Ecto neural progenitor cell (in vitro differentiated cells): ENCODE measurements around the gene NAA80.
A peak's percentile ranks its signal among the peaks of the same experiment; 100 is the strongest.

ENCODE experiments used
- DNase-seq: peaks from one replicate; pipeline ENCODE4 v3.0.0-alpha.2; 2018; ENCODE audit warnings: low spot score

NAA80 gene

GRCh38 chr3:50327943-50328691, 28.9 kb upstream of the NAA80 start, which contains the start of gene TUSC2:
Gene TUSC2, minus strand, starts transcription at chr3:50328223. Its CDS starts 124 bp downstream, at chr3:50328099.
- DNase-seq = peak; percentile 96

DNA sequence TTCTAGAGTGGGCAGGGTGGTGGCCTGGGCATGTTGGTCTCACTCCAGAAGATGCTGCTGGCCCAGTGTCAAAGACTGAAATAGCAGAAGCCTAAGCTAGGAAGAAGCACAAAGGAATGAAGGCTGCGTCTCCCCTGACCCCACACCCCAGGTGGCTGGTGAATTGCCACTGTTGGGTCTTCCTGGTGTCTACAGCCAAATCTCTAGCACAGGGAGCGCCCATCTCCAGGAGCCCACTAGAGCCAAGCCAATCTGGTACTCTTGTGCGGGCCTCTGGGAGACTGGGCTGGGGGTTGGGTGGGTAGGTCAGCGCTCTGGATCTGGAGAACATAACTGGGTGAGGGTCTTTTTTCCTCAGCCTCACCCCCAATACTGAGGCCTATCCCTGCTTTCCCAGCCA, 27.9 kb upstream of the NAA80 start:
- DNase-seq = no peak

DNA sequence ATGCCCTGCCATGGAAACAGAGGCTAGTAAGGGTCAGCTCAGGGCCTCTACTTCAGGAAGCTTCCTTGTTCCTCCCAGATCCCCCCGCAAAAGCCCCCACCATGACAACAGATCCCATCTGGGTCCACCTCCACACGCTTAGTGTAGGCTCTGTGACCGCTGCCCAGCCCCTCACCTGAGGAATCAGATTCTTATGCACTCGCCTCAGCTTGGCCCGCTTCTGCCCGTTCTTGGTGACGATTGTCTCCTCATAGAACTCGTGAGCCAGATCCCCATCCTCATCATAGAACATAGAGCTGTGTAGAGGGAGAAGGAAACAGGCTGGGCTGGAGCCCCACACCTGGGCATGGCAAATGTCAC, 27.0 kb upstream of the NAA80 start:
- no peak for DNase-seq

DNA sequence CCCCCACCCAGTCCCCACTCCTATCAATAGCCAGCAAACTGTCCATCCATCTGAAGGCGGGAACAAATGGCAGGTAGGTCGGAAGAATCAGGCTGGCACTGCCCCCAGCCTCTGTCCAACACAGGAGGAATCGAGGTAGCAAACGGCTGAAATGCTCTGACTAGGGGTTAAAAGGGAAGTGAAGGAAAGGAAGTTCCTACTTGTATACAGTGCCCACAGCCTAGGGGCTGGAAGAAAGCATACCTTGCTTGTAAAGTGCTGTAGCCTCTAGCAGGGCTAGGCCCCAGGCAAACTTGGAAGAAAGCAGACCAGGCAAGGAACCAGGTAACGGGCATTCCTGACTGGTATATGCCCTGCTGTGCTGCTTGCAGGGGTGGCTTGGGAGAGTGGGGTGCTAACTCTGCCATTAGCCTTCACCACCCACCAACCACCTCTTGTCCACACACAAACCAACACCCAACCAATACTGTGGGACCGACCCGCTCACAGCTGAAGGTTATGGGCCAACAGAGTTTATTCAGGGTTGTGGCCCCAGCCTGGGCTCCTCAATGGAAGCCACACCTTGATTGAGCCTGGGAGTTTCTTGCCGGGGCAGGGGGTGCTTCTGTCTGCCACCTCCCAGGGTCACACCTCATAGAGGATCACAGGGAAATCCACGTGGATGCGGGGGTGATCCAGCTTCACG, 26.4 kb upstream of the NAA80 start:
- DNase-seq = no peak

DNA sequence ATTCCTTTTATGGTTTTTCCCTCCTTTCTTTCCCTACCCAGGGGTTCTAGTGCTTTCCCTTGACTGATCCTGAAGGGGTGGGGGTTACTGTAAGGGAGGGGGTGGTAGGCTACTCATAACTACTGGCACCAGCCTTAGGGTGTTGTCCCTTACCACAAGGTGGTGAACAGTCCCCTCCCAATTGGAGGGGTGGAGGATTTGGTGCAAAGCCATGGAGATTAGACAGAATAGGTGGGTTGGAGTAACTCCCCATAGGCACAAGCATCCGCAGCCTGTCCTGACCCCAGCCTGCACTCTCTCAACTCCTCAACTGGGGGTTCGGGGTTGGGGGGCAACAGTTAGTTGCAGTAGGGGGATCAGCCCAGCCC, 25.9 kb upstream of the NAA80 start:
- DNase-seq = no peak

DNA sequence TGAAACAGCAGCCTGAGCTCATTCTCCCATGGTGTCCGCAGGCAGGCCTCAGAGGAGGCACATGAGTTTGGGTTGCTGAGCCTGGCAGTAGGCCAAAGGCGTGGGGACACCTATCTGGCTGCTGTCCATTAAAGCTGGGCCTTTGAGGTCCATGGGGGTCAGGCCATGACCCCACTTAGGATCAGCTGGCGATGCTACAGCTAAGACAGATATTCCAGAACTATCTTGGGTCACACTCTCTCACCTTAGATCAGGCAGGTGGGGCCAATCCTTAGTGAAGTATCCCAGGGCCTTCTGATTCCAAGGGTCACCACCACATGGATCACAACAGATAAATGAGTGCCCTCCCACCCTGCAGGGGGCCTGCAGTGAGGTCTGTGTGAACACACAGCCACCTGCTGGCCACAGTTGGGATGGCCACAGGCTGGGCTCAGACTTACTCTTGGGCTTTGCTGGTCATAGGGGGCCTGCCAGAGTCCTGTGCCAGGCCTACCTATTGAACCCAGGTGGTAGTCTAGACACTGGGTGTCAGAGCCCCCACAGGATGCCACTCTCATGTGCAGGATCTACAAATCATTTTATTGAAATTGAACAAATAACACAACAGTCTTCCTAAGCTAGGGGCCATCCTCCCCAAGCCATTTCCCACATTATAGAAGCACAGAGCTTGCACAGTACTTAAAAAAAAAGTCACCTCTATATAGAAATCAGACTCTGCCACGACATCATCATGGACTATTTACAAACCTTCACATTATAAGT, 25.3 kb upstream of the NAA80 start:
- peak; percentile 87 for DNase-seq

- no peak for DNase-seq
Observed at GRCh38 chr3:50323614-50324199, 24.5 kb upstream of the NAA80 start.

DNA sequence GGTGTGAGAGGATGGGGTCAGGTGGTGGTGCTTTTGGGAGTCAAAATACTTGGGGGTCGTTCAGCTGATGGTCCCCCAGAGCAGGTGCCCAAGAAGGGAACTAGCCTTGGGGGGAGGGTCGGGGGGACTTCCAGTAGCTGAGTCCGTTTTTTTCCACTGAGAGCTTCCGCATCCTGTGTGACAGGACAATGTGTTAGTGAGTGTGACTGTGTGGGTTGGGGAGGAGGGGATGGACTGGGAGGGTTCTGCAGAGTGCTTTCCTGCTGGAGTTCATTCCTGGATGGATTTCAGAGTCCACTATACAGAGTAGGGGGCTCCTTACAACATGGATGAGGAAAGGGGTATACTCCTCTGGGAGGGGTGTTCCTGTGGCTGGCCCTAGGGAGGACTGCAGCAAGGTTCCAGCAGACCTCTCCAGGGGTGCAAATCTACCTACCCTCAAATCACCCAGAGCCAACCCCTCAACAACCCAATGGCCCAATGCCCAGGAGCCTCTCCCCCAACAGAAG, 23.9 kb upstream of the NAA80 start:
- DNase-seq = no peak

DNA sequence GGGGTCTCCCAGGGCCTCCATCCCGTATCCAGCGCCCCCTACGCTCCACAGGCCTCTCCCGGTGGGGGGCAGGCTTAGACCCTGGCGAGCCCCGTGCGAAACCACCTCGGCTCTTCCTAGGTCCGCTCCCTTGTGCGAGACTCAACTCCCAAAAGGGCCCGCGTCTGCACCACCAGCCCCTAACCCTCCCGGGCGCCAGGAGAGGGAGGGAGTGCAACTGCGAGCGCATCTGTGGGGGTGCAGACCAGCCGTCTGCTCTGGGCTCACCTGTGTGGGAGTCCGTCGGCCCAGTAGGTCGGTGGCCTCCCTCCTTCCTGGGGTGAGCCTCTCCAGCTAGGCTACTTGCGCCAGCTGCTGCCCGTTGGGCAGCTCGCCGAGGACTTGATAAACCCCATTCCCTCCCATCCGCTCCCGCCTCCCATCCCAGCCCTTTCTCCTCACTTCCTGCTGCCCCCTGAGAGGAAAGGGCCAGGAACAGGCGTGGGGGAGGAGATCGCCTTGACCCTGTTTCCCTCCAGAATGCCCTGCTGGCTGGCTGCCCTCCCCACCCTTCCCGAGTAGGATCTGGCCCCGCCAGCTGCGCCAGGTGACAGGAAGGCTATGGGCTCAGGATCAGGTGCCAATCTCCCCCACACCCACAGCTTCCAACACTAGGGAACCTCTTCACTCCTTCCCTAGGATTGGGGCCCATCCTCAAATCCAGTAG, 23.3 kb upstream of the NAA80 start, which contains the start of gene HYAL2:
TSS of gene HYAL2 (minus strand) at position 360 of the 706 bp plus-strand sequence. CDS start 2,256 bp downstream, outside the sequence.
- peak; percentile 68 for DNase-seq

DNA sequence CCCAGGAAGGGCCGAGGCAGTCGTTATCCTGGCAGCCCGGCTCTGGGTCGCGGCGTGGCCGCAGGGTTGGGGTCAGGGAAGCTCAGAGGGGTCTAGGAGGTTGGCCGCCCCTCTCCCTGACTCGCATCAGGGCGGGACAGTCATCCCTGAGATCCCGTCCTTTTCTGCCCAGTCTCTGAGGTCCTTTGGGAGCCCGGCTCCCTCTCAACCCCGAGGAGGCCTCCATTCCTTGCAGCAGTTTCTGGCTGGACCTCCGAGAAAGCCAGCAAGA, 22.8 kb upstream of the NAA80 start:
- no peak for DNase-seq

- peak; percentile 95 for DNase-seq
Observed at GRCh38 chr3:50321336-50322114, 22.3 kb upstream of the NAA80 start.

- DNase-seq = peak; percentile 95
Observed at GRCh38 chr3:50320853-50321335, 21.7 kb upstream of the NAA80 start.

DNA sequence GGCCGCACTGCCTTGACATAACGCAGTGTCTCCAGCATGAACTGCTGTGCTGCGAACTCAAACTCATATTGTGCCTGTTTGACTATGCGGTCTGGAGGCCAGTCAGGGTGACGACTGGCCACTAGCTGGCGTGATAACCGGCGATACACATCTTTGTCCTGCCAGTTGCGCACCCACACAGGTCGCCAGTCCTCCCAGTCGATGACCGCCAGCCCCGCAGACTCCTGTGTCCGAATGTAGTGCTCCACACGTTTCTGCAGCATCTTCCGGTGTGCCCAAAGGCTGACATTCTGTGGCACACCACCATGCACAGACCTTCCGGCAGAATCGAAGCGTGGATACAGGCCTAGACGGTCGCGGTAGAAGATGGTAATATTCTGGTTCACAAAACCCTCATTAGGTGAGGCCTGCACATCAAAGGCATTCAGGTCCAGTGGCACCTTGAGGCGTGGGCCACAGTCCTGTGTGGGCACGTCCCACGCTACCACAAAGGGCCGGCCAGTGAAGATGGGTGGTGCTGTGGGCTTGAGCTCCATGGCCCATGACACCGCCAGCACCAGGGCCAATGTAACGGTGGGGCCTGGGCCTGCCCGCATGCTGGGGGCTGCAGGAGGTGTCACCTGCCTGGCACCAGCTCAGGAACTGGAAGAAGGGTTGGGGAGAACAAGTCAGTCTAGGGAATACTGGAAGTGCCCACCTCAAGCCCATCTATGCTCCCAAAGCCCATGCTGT, 20.9 kb upstream of the NAA80 start:
- DNase-seq = no peak

DNA sequence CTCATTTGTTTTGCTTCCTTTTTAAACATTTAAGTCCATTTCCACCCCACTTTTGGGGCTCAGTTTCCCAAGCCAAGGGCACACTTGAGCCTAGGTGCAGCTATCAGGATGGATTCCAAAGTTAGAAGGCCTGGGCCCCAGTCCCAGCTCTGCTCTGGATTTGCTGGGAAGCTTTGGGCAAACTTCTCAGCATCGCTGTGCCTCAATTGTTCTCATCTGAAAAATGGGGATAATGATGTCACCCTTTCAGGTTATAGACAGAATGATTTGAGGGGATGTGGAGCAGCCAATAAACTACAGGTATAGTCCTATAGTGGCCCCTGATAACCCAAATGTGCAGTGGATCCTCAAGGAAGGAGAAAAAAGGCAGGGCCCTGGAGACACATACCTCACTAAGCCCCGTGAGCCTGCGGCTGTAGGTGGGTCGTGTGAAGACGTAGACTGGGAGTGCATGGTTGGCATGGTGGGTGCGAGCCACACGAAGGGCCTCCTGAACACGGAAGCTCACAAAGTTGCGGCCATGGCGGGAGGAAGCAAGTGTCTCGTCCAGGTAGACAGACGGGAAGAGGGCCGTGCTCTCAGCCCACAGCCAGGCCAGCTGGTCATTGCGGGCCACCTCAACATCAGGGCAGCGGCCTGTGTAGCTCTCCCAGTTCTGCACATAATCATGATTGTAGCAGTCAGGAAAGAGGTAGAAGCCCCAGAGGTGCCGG, 20.1 kb upstream of the NAA80 start:
- no peak for DNase-seq

DNA sequence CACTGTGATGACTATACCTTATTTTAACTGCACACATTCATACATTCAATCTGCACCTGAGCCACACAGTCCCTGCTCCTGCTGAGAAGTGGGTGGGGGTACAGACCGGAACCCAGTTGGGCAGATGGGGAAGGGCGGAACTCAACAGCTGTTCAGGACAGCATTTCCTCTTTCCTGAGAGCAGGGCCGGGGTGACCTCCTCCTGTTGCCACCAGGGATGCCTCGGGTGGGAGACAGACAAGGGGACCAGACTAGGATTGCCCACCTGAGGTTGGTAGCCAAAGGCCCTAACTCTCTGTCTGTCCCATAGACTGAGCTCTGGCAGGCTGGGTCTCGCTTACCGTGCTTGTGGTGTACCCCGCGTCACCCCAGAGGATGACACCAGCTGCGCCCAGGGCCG, 19.4 kb upstream of the NAA80 start:
- no peak for DNase-seq

DNA sequence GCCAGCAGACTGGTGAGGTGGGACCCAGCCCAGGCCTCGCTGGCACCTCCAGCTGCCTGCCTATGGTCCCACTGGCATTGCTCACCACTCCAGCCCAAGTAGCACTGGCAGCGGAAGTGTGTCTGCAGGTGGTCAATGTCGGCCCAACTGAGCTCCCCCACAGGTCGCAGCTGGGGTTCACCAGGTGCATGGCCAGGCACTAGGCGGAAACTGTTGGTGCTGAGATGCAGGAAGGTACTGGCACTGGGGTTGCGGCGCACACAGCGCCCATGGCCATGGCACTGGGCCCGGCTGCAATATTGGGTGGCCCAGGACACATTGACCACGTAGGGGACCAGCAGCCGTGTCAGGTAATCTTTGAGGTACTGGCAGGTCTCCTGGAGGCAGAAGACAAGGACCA, 19.0 kb upstream of the NAA80 start:
- DNase-seq = no peak

DNA sequence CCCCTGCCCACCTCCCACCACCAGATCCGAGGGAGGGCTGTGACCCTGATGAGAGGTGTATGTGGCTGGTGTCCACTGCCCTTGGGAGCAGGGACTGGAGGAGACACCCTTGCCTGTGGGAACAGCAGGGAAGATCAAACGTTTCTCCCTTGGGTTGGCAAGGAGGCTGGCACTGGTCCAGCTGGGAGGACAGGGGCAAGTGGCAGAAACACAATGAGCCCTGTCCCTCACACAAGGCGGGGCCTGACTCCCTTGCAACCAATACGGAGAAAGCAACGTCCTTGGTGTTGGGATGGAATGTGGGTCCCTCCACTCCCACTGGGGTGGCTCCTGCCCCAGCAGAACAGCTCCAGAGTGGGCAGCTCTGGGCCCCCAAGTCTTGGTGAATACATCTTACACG, 18.1 kb upstream of the NAA80 start:
- DNase-seq = no peak

- no peak for DNase-seq
Observed at GRCh38 chr3:50316657-50317242, 17.5 kb upstream of the NAA80 start.

DNA sequence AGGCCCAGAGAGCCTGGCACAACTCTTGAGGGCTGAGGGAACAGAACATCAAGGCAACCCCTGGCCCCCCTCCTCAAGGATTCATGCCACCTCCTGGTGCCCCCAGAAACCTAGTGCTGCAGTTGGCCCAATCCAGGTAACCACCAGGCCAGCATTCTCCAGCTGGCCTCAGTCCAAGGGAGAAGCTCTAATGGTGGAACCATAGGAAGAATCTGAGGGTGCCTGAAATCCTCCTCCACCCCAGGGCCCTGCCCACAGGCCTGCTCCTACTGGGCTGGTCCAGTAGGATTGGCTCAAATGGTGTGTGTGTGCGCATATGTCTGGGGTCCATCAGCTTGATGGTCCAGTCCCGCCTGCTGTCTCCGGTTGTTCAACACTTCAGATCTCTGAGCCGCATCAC, 15.6 kb upstream of the NAA80 start:
- DNase-seq = no peak
